Renal pelvis (tissue), 3 donors: ENCODE measurements around the gene MMP21. TPM values are rescaled to one million over a fixed set of nuclear protein-coding genes. Genes with fewer than 3 reads are reported as not detected.

Source experiments
- polyA plus RNA-seq, 3 donors: library from polyadenylated mRNA; unstranded; fragments of 120-200 nt; gene quantifications; one replicate each; pipeline ENCODE4 v1.2.1, GENCODE V29; 2013; ENCODE audit not compliant: insufficient read length in 3 of 3

The MMP21 gene
- polyA plus RNA-seq, 3 donors = 0.20 to 0.74 (median 0.26) TPM

Other genes starting within 250 kb of the MMP21 start
- gene TEX36, start 92.7 kb downstream of the MMP21 start, polyA plus RNA-seq = not detected
- gene EDRF1, start 56.1 kb downstream of the MMP21 start, polyA plus RNA-seq = 10 to 100 TPM; 31.5 to 45.8 (median 45.0) TPM
- 10 to 100 TPM; 54.1 to 67.5 (median 65.4) TPM for gene UROS, start 47.4 kb upstream of the MMP21 start, polyA plus RNA-seq
- gene BCCIP, start 47.7 kb upstream of the MMP21 start, polyA plus RNA-seq = 10 to 100 TPM; 87.7 to 91.1 (median 90.8) TPM
- 10 to 100 TPM; 22.1 to 27.7 (median 25.2) TPM for gene DHX32, start 105.5 kb upstream of the MMP21 start, polyA plus RNA-seq
- gene FANK1, start 120.7 kb upstream of the MMP21 start, polyA plus RNA-seq = 10 to 100 TPM; 10.0 to 14.9 (median 11.7) TPM